HG03442 (cell line): ENCODE data around the gene CACNA1D.

Source experiments
- ATAC-seq: cut with Tn5 transposase; IDR thresholded peaks from one replicate; pipeline ENCODE4 v1.9.1; 2021; ENCODE audit warnings: mild to moderate bottlenecking, moderate library complexity; ENCODE audit not compliant: unreplicated experiment

Gene CACNA1D

GRCh38 chr3:53803124-53803815, 308.9 kb downstream of the CACNA1D start:
- no peak for ATAC-seq

- no peak for ATAC-seq
Measured at GRCh38 chr3:53803816-53804695, 309.6 kb downstream of the CACNA1D start.

GRCh38 chr3:53804697-53805462, 310.5 kb downstream of the CACNA1D start:
- ATAC-seq, result peak; percentile 68

GRCh38 chr3:53805463-53806159, 311.2 kb downstream of the CACNA1D start:
- ATAC-seq, result no peak

- ATAC-seq, result peak; percentile 38
Measured at GRCh38 chr3:53806182-53807116, 312.0 kb downstream of the CACNA1D start.

GRCh38 chr3:53807117-53807810, 312.9 kb downstream of the CACNA1D start:
- peak; percentile 18 for ATAC-seq

- no peak for ATAC-seq
Measured at GRCh38 chr3:53808496-53808895, 314.1 kb downstream of the CACNA1D start.

- ATAC-seq, result no peak
Measured at GRCh38 chr3:53809267-53809666, 314.9 kb downstream of the CACNA1D start.

- ATAC-seq, result no peak
Measured at GRCh38 chr3:53809764-53810400, 315.5 kb downstream of the CACNA1D start.

- ATAC-seq, result no peak
Measured at GRCh38 chr3:53811143-53811927, 316.9 kb downstream of the CACNA1D start.

- no peak for ATAC-seq
Measured at GRCh38 chr3:53812434-53812833, 318.0 kb downstream of the CACNA1D start.

GRCh38 chr3:53813229-53813628, 318.8 kb downstream of the CACNA1D start:
- no peak for ATAC-seq

- ATAC-seq, result no peak
Measured at GRCh38 chr3:53813876-53814275, 319.5 kb downstream of the CACNA1D start.

- ATAC-seq, result no peak
Measured at GRCh38 chr3:53815067-53815466, 320.7 kb downstream of the CACNA1D start.

GRCh38 chr3:53815651-53816050, 321.2 kb downstream of the CACNA1D start:
- no peak for ATAC-seq

GRCh38 chr3:53816425-53816824, 322.0 kb downstream of the CACNA1D start:
- no peak for ATAC-seq

GRCh38 chr3:53817211-53817610, 322.8 kb downstream of the CACNA1D start:
- no peak for ATAC-seq

- no peak for ATAC-seq
Measured at GRCh38 chr3:53817809-53818208, 323.4 kb downstream of the CACNA1D start.
